HepG2 (cell line): ENCODE data around the gene MYO7B. TPM values are rescaled to one million over a fixed set of nuclear protein-coding genes. Genes with fewer than 3 reads are reported as not detected.

Experiments
- ATAC-seq: fragments of 200-7000 bp; cut with Tn5 transposase; 3 replicates; pipeline ENCODE4 v1.9.1; 2020; ENCODE audit warnings: mild to moderate bottlenecking, moderate library complexity
- BruUV-seq: library from RNA; stranded (reverse); fragments of 400-500 nt; replicated peaks from 2 replicates; lab custom pipeline; 2021; lab: Mats Ljungman, UMichigan
- CTCF ChIA-PET: fragments of 300-600 bp; formaldehyde crosslinking; extraction: SDS; loops from one replicate; lab custom pipeline; 2021; ENCODE audit warnings: low total read pairs, inconsistent platforms, low intra/inter-chr PET ratio; lab: Yijun Ruan, JAX
- POLR2A ChIA-PET: fragments of 350-600 bp; sonication (Branson Sonifier 250); formaldehyde crosslinking; loops from one replicate; lab custom pipeline; 2020; ENCODE audit warnings: antibody characterized with exemption, inconsistent platforms; lab: Yijun Ruan, JAX
- DNase-seq: peaks from one replicate; pipeline ENCODE4 v3.0.0-alpha.2; 2015; ENCODE audit warnings: low spot score
- FAIRE-seq: peaks from 3 replicates; lab custom pipeline; 2011; peaks lifted over from hg19 to GRCh38; lab: Jason Lieb, UNC
- H2AFZ ChIP-seq: one replicate; pipeline ENCODE4 v1.6.1; 2011; ENCODE audit warnings: low read length, inconsistent platforms
- H3K27ac ChIP-seq: fragments of 300-600 bp; 3 replicates; pipeline ENCODE4 v1.8.0; 2011; ENCODE audit warnings: mixed run types, mild to moderate bottlenecking, mixed read lengths, low read length, inconsistent platforms; ENCODE audit not compliant: insufficient read depth; ENCODE audit errors: extremely low read length
- H3K27me3 ChIP-seq, 2 experiments: fragments of 200-600 bp in 1 of 2; 2 replicates in 1 of 2; 3 replicates in 1 of 2; pipeline versions ENCODE4 v1.6.0 to v1.8.0; 2011; ENCODE audit warnings: low read length in 2 of 2, mild to moderate bottlenecking in 2 of 2, moderate library complexity in 2 of 2, inconsistent platforms in 1 of 2; ENCODE audit not compliant: insufficient read depth in 2 of 2, control insufficient read depth in 1 of 2
- H3K36me3 ChIP-seq, 2 experiments: fragments of 200-600 bp in 1 of 2; replicated peaks in 1 of 2; 2 replicates in 1 of 2; 3 replicates in 1 of 2; pipeline versions ENCODE4 v1.5.1 to v1.8.0; 2011; ENCODE audit warnings: low read length in 2 of 2, inconsistent platforms in 1 of 2; ENCODE audit not compliant: insufficient read depth in 2 of 2, control insufficient read depth in 1 of 2
- H3K4me1 ChIP-seq: 2 replicates; pipeline ENCODE4 v1.5.1; 2012; ENCODE audit warnings: low read length, inconsistent platforms; ENCODE audit not compliant: insufficient read depth
- H3K4me2 ChIP-seq: 2 replicates; pipeline ENCODE4 v1.6.0; 2011; ENCODE audit warnings: low read depth, low read length, inconsistent platforms
- H3K4me3 ChIP-seq, 3 experiments: fragments of 200-600 bp in 1 of 3; sonication (generic), shearing (Covaris generic) in 1 of 3; replicated peaks in 1 of 3; 2 replicates each; pipeline ENCODE4 v1.5.1; 2011 to 2016; ENCODE audit warnings: low read length in 3 of 3, inconsistent platforms in 2 of 3, low read depth in 2 of 3, mild to moderate bottlenecking in 2 of 3, control low read depth in 1 of 3, mixed read lengths in 1 of 3; ENCODE audit not compliant: insufficient read depth in 1 of 3
- H3K79me2 ChIP-seq: one replicate; pipeline ENCODE4 v1.6.1; 2011; ENCODE audit warnings: low read length, inconsistent platforms; ENCODE audit not compliant: insufficient read depth
- H3K9ac ChIP-seq: 2 replicates; pipeline ENCODE4 v1.6.0; 2011; ENCODE audit warnings: mild to moderate bottlenecking, low read depth, low read length, inconsistent platforms; ENCODE audit not compliant: insufficient read depth
- H3K9me3 ChIP-seq: 2 replicates; pipeline ENCODE4 v1.5.1; 2012; ENCODE audit warnings: mild to moderate bottlenecking, low read length
- H4K20me1 ChIP-seq: 2 replicates; pipeline ENCODE4 v1.6.0; 2011; ENCODE audit warnings: inconsistent platforms, mild to moderate bottlenecking, low read length, moderate library complexity; ENCODE audit not compliant: insufficient read depth
- BCL6 ChIP-seq: IDR thresholded peaks from 2 replicates; pipeline ENCODE4 v1.6.1; 2016; ENCODE audit warnings: missing genetic modification reagents, missing compliant biosample characterization
- CHD4 ChIP-seq: fragments of 200-600 bp; sonication (generic); IDR thresholded peaks from 2 replicates; pipeline ENCODE4 v1.7.0; 2017; ENCODE audit warnings: mild to moderate bottlenecking, low read length, borderline replicate concordance
- FLYWCH1 ChIP-seq: sonication (generic); formaldehyde crosslinking; IDR thresholded peaks from 2 replicates; pipeline ENCODE4 v1.8.1; 2023; ENCODE audit warnings: mild to moderate bottlenecking, missing genetic modification reagents
- GFI1 ChIP-seq: sonication (generic); formaldehyde crosslinking; IDR thresholded peaks from 2 replicates; pipeline ENCODE4 v1.5.0; 2020; ENCODE audit warnings: missing genetic modification reagents, mild to moderate bottlenecking, borderline replicate concordance
- KDM4B ChIP-seq: sonication (generic); formaldehyde crosslinking; IDR thresholded peaks from 2 replicates; pipeline ENCODE4 v1.4.0; 2020; ENCODE audit warnings: missing genetic modification reagents
- KIAA2018 ChIP-seq: sonication (generic); formaldehyde crosslinking; IDR thresholded peaks from 2 replicates; pipeline ENCODE4 v1.5.0; 2020; ENCODE audit warnings: mild to moderate bottlenecking, missing genetic modification reagents, borderline replicate concordance
- MED13 ChIP-seq: sonication (generic); formaldehyde crosslinking; IDR thresholded peaks from 2 replicates; pipeline ENCODE4 v1.5.0; 2020; ENCODE audit warnings: missing genetic modification reagents
- NCOR1 ChIP-seq: fragments of 200-600 bp; sonication (generic); IDR thresholded peaks from 2 replicates; pipeline ENCODE4 v1.7.0; 2017; ENCODE audit warnings: antibody characterized with exemption, low read length, borderline replicate concordance
- NR3C1 ChIP-seq: sonication (generic); formaldehyde crosslinking; IDR thresholded peaks from 2 replicates; pipeline ENCODE4 v1.4.0; 2020; ENCODE audit warnings: missing genetic modification reagents
- POLR2A ChIP-seq, 2 experiments: IDR thresholded peaks; 2 replicates each; pipeline ENCODE4 v1.6.1; 2011; ENCODE audit warnings: low read depth in 2 of 2, low read length in 2 of 2, mild to moderate bottlenecking in 1 of 2, moderate library complexity in 1 of 2; ENCODE audit not compliant: insufficient read depth in 1 of 2
- SATB2 ChIP-seq: sonication (generic); formaldehyde crosslinking; IDR thresholded peaks from 2 replicates; pipeline ENCODE4 v1.5.0; 2020; ENCODE audit warnings: missing genetic modification reagents
- SP2 ChIP-seq: sonication (generic); formaldehyde crosslinking; IDR thresholded peaks from 2 replicates; pipeline ENCODE4 v1.5.1; 2020; ENCODE audit warnings: mild to moderate bottlenecking, missing genetic modification reagents
- STAG1 ChIP-seq: sonication (generic); formaldehyde crosslinking; IDR thresholded peaks from 2 replicates; pipeline ENCODE4 v1.4.0; 2020; ENCODE audit warnings: missing genetic modification reagents
- THAP7 ChIP-seq: sonication (generic); formaldehyde crosslinking; IDR thresholded peaks from 2 replicates; pipeline ENCODE4 v1.8.1; 2023; ENCODE audit warnings: mild to moderate bottlenecking, missing genetic modification reagents
- ZKSCAN1 ChIP-seq: fragments of 150-350 bp; IDR thresholded peaks from 2 replicates; pipeline ENCODE4 v1.6.1; 2014; ENCODE audit warnings: low read length
- ZNF232 ChIP-seq: sonication (generic); formaldehyde crosslinking; IDR thresholded peaks from 2 replicates; pipeline ENCODE4 v1.4.0; 2020; ENCODE audit warnings: missing genetic modification reagents, borderline replicate concordance
- ZNF292 ChIP-seq: sonication (generic); formaldehyde crosslinking; IDR thresholded peaks from 2 replicates; pipeline ENCODE4 v1.8.1; 2022; ENCODE audit warnings: mild to moderate bottlenecking, low read depth, missing genetic modification reagents, borderline replicate concordance
- ZNF607 ChIP-seq: sonication (generic); formaldehyde crosslinking; IDR thresholded peaks from 2 replicates; pipeline ENCODE4 v1.5.1; 2020; ENCODE audit warnings: missing genetic modification reagents, mild to moderate bottlenecking, borderline replicate concordance
- ZNF619 ChIP-seq: sonication (generic); formaldehyde crosslinking; IDR thresholded peaks from 2 replicates; pipeline ENCODE4 v1.4.0; 2020; ENCODE audit warnings: mild to moderate bottlenecking, missing genetic modification reagents
- ZNF672 ChIP-seq: sonication (generic); formaldehyde crosslinking; IDR thresholded peaks from 2 replicates; pipeline ENCODE4 v1.8.1; 2022; ENCODE audit warnings: missing genetic modification reagents
- WGBS: methylation state at CpG from one replicate; pipeline ENCODE4 v1.1.6; 2017; ENCODE audit warnings: low lambda C conversion rate; 5-methylcytosine and 5-hydroxymethylcytosine counted together
- in situ Hi-C: cut with HindIII; loops from 2 replicates; pipeline ENCODE4 v1.10.0; 2017; ENCODE audit warnings: low pct_unique_long_range_greater_than_20kb; ENCODE audit not compliant: extremely low pct_ligation_motif_present
- intact Hi-C: fragments of 100-400 bp; cut with micrococcal nuclease; formaldehyde crosslinking; loops from one replicate; pipeline ENCODE4 v1.10.0; 2022; ENCODE audit not compliant: unreplicated experiment
- polyA plus RNA-seq, 8 experiments: library from polyadenylated mRNA; depleted of rRNA in 3 of 8; stranded (reverse) in 7 of 8; unstranded in 1 of 8; fragments of >200 nt; fragmentation: Illumina TruSeq in 4 of 8; extraction: Trizol in 4 of 8; gene quantifications; 2 replicates each; pipeline versions ENCODE4 v1.2.1 to v1.2.3, GENCODE V29; 2011 to 2016; ENCODE audit warnings: low read depth in 4 of 8, missing spikeins in 1 of 8, mixed read lengths in 1 of 8; ENCODE audit not compliant: insufficient read depth in 1 of 8
- total RNA-seq, 5 experiments: library from RNA; depleted of rRNA; stranded (reverse); fragments of >200 nt; fragmentation: Illumina TruSeq; extraction: Trizol; gene quantifications; 2 replicates each; pipeline ENCODE4 v1.2.3, GENCODE V29; 2016; ENCODE audit warnings: low read depth in 1 of 5

Gene MYO7B
- total and polyA plus RNA-seq, 2 of the 13 experiments (the other 11 are each of a cell fraction or from before 2014, with no cell fraction given), result not detected

- POLR2A ChIA-PET, result no interaction called here
- CTCF ChIA-PET, result no interaction called here
Observed at GRCh38 chr2:127599211-127599610, 63.7 kb downstream of the MYO7B start.

More at GRCh38 chr2:127599211-127599610, 63.7 kb downstream of the MYO7B start:
- Histone ChIP-seq H4K20me1 (no peaks in the 10 kb centered on the region), H3K36me3 (no peaks in the 10 kb centered on the region), H3K79me2 (no peaks in the 10 kb centered on the region), H3K9me3 (no peaks in the 10 kb centered on the region), H2AFZ (no peak overlapping the region), H3K4me1 (no peaks in the 10 kb centered on the region), H3K27ac (no peak overlapping the region), H3K4me3 (no peak overlapping the region), H3K4me2 (no peak overlapping the region), H3K27me3 (peaks cover 0 to 19% of the 10 kb centered on the region in 2 experiments; a peak in 2 of 5 replicates), H3K9ac (no peak overlapping the region)
- in situ Hi-C loops (no loop called here), intact Hi-C loops (loop anchor here (10.0 kb wide), 1 partner anchor 226 kb away; no protein-coding TSS in a partner anchor)
- WGBS, result 21% methylated on average over 3 of the region's 3 CpGs
- no peak for TF ChIP-seq POLR2A (IDR thresholded peaks at IDR 0.05; ENCODE audit: insufficient read depth in 1 of 2, low read depth in 2 of 2, low read length in 2 of 2)
- TF ChIP-seq ZNF292, result no peak
- no peak for TF ChIP-seq ZNF607 (CRISPR knock-in tag)
- no peak for TF ChIP-seq STAG1
- no peak for TF ChIP-seq ZNF232 (CRISPR knock-in tag)
- no peak for TF ChIP-seq MED13
- no peak for TF ChIP-seq NR3C1 (CRISPR knock-in tag)
- TF ChIP-seq BCL6, result no peak
- TF ChIP-seq NCOR1, result no peak
- no peak for TF ChIP-seq SP2 (CRISPR knock-in tag)
- TF ChIP-seq KIAA2018 (CRISPR knock-in tag), result no peak
- TF ChIP-seq ZNF619 (CRISPR knock-in tag), result no peak
- no peak for TF ChIP-seq THAP7 (CRISPR knock-in tag)
- no peak for TF ChIP-seq ZNF672 (CRISPR knock-in tag)
- TF ChIP-seq ZKSCAN1, result no peak
- TF ChIP-seq GFI1 (CRISPR knock-in tag), result no peak
- TF ChIP-seq FLYWCH1 (CRISPR knock-in tag), result no peak
- no peak for TF ChIP-seq KDM4B (CRISPR knock-in tag)
- TF ChIP-seq SATB2 (CRISPR knock-in tag), result no peak
- no peak for TF ChIP-seq CHD4
- DNase-seq (no peak), ATAC-seq (no peak), FAIRE-seq (no peak)
- no TSS peak for BruUV-seq
